HG03565 (cell line): ENCODE data around the gene SERPINA4.
"Not testable (repeated sequence)": the region's sequence is repeated elsewhere in the genome, so short reads cannot be mapped to it uniquely, and the experiment has no call there.

Source experiments
- ATAC-seq: cut with Tn5 transposase; IDR thresholded peaks from one replicate; pipeline ENCODE4 v1.9.1; 2021; ENCODE audit warnings: mild to moderate bottlenecking, moderate library complexity; ENCODE audit not compliant: unreplicated experiment

Gene SERPINA4

GRCh38 chr14:94564381-94564780 is 3.1 kb downstream of the SERPINA4 start:
- ATAC-seq = no peak

DNA sequence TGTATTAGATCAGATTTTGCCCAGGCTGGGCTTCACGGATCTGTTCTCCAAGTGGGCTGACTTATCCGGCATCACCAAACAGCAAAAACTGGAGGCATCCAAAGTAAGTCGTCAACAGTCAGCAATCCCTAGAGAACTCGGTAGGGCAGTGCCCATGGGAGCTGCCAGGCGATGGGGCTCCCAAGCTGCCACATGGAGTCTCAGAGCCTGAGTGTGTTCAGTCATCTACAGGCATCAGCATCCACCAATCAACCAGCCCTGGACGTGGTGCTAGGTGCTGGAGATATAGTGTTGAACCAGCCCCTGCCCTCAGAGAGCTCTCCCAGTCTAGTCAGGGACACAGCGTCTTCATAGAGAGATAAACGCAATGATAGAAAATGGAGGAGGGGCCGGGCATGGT is 6.9 kb downstream of the SERPINA4 start:
- ATAC-seq = no peak

DNA sequence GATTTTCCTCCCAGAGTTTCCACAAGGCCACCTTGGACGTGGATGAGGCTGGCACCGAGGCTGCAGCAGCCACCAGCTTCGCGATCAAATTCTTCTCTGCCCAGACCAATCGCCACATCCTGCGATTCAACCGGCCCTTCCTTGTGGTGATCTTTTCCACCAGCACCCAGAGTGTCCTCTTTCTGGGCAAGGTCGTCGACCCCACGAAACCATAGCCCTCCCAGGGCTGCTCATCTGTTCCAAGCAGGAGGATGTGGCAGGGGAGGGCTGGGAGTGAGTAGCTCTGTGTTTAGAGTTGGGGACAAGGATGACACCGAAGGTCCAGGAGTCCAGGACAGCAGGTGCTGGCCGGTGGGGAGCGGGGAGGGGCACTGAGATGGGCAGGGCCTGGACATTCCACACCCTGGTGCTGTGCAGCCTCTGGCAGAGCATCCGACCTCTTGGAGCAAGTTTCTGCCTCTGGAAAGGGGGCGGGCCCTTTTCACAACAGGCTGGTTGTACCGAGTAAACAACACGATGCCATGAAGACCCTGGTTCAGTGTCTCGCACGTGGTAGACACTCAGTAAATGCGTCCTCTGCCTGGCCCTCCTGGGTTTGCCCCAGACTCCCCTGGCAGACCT is 8.2 kb downstream of the SERPINA4 start:
- ATAC-seq = no peak

DNA sequence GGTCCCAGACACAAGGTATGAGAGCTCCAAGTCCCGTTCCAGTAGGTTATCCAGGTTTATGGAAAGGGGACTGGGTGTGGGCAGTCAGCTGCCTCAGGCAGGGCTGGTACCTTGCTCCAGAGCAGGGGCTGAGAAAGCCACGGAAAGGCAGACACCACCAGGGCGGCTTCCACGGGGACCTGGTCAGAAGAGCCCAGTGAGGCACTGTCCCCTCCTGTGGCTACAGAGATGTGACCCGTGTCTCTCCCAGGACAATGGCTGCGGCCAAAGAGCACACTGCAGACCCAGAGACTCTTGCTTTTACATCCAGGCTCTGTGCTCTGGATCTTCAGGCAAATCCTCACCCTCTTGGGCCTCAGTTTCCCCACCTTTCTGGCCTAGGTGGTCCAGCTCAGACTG is 8.8 kb downstream of the SERPINA4 start:
- no peak for ATAC-seq

DNA sequence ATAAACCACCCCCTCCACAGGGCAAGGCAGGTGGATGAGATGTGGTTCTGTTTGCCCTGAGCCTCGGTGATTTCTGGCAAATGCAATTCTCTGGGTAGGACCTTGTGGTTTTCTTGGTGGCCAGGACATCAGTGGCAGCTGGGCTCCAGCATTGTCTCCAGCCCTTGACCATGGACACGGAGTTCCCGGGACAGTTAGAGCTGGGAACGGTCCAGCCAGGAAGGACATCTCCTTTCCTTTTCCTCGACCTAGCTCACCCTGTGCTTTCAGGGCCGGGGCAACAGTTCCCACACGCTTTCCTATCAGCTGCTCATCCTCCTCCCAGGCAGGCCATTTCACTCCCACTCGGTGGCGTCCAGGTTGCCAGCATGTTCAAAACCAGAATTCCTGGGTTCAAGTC is 9.2 kb downstream of the SERPINA4 start:
- ATAC-seq = no peak

DNA sequence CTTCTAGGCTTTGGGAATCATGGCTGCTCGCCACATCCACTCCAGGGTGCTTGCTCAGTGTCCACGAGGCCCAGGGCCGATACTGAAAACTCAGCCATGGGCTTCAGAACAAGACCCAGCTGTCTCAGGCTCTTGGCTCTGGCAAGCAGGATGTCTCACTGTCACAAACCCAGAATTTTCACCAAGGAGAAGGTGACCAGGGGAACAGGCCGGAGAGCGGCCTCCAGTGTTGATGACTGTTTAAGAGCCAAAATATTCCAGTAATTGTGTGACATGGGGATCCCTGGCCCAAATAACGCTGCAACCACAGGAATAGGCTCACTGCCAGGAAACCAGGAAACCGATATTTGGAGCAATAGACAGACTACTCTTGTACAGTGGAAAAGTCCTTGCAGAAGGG is 10.2 kb downstream of the SERPINA4 start:
- ATAC-seq = no peak

DNA sequence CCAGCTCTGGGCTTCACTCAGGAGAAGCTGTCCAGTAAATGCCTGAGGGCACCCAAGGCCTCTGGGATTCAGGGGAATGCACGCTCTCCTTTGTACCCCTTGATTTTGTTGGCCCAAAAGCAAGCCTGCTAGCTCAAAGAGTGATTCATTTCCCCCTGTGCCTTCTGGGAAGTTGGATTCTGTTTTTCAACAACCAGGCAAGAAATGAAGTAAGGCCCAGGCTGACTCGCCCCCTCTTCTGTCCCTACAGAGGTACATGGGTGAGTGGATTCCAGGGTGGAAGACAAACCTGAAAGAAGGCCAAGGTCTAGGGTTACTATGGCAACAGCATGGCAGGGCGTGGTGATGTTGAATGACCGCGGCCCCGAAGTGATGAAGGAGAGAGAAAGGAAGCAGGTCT is 10.7 kb downstream of the SERPINA4 start:
- ATAC-seq = no peak

GRCh38 chr14:94572637-94573303 is 11.5 kb downstream of the SERPINA4 start:
- ATAC-seq = no peak

GRCh38 chr14:94573475-94574277 is 12.4 kb downstream of the SERPINA4 start:
- no peak for ATAC-seq

DNA sequence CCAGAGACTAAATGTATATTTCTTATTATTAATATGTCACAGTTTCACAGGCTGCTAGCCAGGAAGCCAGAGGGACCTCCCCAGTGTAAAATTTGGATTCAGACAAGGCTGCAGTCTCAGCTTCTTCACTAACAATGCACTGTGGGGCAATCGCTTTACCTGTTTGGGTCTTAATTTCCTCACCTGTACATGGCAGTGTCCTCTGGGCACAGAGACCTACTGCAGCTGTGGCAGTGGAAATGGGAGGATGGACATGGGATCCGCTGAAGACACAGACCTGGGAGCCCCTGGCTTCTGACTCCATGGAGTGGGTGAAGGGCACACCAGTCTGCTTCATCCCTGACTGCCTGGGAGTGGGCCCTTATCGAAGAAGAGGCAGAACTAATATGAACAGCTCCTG is 13.1 kb downstream of the SERPINA4 start:
- ATAC-seq = no peak

- no peak for ATAC-seq
Measured at GRCh38 chr14:94575730-94576585, 14.7 kb downstream of the SERPINA4 start.

GRCh38 chr14:94577472-94577871 is 16.2 kb downstream of the SERPINA4 start:
- ATAC-seq = not testable (repeated sequence)

GRCh38 chr14:94578712-94579111 is 17.5 kb downstream of the SERPINA4 start:
- ATAC-seq = no peak

DNA sequence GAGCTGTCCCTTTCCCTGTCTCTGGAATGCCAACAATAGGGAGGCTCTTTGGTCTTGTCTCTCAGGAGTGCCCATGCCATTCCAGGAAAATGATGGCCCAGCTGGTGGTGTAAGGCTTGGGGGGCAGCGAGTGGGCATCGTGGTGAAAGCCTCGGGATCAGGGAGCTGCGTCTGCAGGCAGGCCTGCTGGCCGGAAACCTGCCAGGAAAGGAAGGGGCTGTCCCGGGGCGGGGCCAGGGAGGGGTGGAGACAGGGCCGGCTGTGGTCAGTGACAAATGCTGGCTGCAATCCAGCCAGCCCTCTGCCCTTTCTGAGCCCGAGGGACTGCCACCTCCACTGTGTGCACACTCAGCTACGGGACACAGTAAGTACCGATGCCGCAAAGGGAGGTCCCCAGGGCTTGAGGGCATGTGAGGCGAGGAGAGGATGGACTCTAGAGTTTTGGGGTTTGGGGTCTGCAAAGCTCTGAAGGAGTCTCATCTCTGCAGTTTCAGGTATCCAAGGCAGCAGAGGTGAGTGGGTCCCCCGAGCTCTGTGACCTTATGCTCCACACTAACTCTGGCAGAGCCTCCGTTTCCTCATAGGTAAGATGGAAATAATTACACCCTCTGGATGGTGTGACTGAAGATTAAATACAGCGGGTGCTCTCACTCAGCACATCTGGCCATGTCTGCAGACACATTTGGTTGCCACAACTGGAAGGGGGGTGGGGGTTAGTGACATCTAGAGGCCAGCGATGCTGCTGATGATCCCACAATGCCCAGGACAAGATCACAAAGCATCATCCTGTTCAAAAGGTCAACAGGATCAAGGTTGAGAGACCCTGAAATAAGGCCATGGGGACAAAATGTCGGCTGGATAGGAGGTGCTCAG is 20.1 kb downstream of the SERPINA4 start, which contains the start of gene SERPINA5:
Gene SERPINA5 (plus strand): TSS at position 300 of the 873 bp plus-strand sequence. CDS start 5,937 bp downstream, outside the sequence.
- ATAC-seq = no peak

- ATAC-seq = no peak
Measured at GRCh38 chr14:94582199-94582750, 21.0 kb downstream of the SERPINA4 start.

- ATAC-seq = no peak
Measured at GRCh38 chr14:94582851-94583250, 21.6 kb downstream of the SERPINA4 start.

- ATAC-seq = no peak
Measured at GRCh38 chr14:94583557-94583956, 22.3 kb downstream of the SERPINA4 start.

- no peak for ATAC-seq
Measured at GRCh38 chr14:94584591-94585280, 23.5 kb downstream of the SERPINA4 start.

GRCh38 chr14:94586635-94587034 is 25.4 kb downstream of the SERPINA4 start:
- ATAC-seq = no peak
